Uterus (tissue), 2 donors: ENCODE results near the gene RSPO4.

Source experiments
- POLR2A ChIP-seq, 2 donors: fragments of 450-650 bp; IDR thresholded peaks; one replicate each; pipeline ENCODE4 v1.6.1; 2016; ENCODE audit warnings: antibody characterized with exemption in 2 of 2, mild to moderate bottlenecking in 1 of 2, moderate library complexity in 1 of 2
- TF ChIP-seq, protein P1 (sequence below), 4 experiments: fragments of 200-600 bp in 2 of 4; fragments of 450-650 bp in 2 of 4; sonication (generic) in 2 of 4; IDR thresholded peaks; one replicate each; pipeline ENCODE4 v1.5.1; 2016 to 2019; ENCODE audit warnings: antibody characterized with exemption in 4 of 4, mild to moderate bottlenecking in 2 of 4, moderate library complexity in 1 of 4

DNA sequence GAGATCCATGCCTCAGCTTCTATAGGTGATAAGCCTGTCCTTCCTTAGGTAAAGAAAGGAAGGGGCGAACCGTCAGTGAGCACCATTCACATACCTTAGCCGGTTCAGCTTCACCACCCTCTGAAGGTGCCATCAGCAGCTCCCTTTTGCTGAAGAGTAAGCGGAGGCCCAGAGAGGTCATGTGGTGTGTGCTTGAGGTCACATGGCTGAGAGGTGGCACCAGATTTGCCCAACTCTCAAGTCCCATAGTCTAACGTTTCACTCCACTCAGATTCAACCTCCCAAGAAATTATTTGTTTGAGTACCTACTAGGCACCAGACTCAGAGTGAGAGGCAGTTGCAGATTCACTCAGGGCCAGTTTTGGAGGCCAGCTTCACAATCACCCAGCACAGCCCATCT is 18.5 kb upstream of the RSPO4 start:
- TF ChIP-seq POLR2A (IDR thresholded peaks at IDR 0.05) = no peak
- TF ChIP-seq, protein P1, sequence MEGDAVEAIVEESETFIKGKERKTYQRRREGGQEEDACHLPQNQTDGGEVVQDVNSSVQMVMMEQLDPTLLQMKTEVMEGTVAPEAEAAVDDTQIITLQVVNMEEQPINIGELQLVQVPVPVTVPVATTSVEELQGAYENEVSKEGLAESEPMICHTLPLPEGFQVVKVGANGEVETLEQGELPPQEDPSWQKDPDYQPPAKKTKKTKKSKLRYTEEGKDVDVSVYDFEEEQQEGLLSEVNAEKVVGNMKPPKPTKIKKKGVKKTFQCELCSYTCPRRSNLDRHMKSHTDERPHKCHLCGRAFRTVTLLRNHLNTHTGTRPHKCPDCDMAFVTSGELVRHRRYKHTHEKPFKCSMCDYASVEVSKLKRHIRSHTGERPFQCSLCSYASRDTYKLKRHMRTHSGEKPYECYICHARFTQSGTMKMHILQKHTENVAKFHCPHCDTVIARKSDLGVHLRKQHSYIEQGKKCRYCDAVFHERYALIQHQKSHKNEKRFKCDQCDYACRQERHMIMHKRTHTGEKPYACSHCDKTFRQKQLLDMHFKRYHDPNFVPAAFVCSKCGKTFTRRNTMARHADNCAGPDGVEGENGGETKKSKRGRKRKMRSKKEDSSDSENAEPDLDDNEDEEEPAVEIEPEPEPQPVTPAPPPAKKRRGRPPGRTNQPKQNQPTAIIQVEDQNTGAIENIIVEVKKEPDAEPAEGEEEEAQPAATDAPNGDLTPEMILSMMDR (IDR thresholded peaks at IDR 0.05) = no peak
